Stimulated activated CD4-positive, alpha-beta T cell treated with anti-CD3 and anti-CD28 coated beads, Interleukin-15, amount 100 ng/mL, for 1 hour (primary cell): ENCODE data around the gene RNPEPL1.

ENCODE experiments used
- DNase-seq, 2 donors: peaks; one replicate each; pipeline ENCODE4 v3.0.0-alpha.2; 2020; ENCODE audit warnings: low read depth in 1 of 2, low spot score in 1 of 2

The RNPEPL1 gene

DNA sequence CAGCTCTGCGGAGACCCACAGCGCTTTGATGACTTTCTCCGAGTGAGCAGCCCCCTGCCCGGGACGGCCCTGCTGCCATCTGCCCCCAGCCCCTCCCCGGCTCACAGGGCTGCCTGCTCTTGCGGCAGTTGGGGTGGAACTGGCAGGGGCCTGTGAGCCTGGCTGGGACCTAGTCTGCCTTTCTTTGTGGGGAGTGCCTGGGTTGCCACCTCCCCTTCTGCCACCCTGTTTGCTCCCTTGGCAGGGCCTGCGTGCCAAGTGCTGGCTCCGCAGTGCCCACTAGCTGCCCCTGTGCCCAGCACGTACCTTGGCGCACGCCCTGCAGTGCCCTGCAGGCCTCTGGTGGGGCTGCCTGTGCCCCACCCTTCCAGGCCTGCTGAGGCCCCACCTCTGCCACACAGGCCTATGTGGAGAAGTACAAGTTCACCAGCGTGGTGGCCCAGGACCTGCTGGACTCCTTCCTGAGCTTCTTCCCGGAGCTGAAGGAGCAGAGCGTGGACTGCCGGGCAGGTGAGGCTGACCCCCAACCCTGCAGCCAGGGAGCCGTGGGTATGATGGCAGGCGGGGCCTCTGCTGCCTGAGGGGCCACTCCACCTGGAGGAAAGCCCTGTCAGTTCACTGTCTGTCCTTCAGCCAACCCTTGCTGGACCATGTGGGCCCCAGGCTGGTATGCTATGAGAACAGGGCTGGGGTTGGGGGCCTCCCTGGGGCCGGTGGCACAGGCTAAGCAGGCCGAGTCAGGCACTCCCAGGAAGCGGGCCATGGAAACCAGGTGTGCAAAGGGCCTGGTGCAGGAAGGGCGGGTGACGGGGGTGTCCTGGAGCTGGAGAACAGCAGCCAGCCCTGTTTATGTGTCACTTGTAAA is 7.0 kb downstream of the RNPEPL1 start:
- DNase-seq: no peak

GRCh38 chr2:240576036-240576435 is 7.8 kb downstream of the RNPEPL1 start:
- DNase-seq: no peak

DNA sequence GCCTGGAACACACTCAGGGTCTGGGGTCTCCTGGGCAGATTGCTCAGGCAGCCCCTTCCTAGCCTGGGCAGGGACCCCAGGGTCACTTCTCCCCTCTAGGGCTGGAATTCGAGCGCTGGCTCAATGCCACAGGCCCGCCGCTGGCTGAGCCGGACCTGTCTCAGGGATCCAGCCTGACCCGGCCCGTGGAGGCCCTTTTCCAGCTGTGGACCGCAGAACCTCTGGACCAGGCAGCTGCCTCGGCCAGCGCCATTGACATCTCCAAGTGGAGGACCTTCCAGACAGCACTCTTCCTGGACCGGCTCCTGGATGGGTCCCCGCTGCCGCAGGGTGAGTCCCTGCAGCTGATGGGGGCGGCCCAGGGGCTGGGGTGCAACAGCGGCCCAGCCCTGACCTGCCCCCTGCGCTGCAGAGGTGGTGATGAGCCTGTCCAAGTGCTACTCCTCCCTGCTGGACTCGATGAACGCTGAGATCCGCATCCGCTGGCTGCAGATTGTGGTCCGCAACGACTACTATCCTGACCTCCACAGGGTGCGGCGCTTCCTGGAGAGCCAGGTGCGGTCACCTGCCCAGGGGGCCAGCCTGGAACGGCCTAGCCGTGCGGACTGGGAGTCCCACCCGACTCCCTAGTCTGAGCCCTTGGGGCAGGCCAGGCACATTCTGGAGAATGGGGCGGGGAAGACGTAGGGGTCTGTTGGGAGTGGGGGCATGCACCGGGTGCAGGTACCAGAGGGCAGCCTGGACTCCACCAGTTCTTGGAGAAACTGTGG is 8.3 kb downstream of the RNPEPL1 start:
- no peak for DNase-seq

- DNase-seq: no peak
Observed at GRCh38 chr2:240577281-240578109, 9.2 kb downstream of the RNPEPL1 start.

- DNase-seq: no peak
Observed at GRCh38 chr2:240578110-240578450, 9.8 kb downstream of the RNPEPL1 start.

DNA sequence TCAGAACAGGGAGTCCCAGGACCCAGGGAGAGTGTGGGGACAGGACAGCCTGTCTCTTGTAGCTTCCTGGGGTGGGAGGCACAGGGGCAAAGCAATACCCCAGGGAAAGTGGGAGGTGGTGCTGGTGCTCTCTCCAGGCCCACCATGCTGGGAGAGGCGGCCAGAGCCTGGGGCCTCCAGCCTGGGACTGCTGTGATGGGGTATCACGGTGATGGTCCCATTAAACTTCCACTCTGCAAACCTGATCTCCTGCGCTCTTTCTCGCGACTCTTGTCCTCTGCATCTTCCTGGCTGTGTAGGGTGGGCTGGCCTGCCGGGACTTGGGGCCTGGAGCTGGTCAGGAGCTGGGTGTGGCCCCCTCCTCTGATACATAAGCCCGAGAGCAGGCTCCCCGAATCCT is 10.2 kb downstream of the RNPEPL1 start:
- no peak for DNase-seq

DNA sequence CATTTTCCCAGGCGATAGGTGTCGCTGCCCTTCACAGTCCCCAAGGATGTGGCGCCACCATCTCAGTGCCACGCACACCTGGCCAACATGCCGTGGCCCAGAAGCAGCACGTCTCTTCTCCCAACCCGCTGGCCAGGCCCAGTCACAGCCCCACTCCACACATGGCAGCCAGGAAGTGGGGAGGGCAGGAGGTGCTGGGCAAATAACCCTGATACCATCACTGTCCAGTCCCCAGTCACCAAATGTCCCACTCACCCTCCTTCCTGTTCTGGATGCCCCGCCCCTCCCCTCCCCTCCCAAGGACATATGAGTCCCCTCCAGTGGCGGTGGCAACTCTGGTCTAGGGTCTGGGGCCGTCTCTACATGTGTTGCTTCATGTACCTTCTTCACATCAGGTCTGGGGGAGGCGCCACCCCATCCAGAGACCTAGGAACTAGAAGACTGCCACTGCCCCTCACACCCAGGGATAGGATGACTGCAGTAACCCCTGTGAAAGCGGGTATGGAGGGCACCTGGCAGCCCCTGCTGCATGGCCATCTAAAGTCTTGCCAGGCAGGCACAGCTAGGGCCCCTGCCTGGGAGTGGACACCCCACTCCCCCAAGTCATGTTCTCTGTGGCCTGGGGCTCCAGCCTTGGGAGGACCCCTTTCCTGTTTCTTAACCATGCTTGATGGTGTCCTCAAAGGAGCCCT is 10.9 kb downstream of the RNPEPL1 start:
- DNase-seq: no peak

DNA sequence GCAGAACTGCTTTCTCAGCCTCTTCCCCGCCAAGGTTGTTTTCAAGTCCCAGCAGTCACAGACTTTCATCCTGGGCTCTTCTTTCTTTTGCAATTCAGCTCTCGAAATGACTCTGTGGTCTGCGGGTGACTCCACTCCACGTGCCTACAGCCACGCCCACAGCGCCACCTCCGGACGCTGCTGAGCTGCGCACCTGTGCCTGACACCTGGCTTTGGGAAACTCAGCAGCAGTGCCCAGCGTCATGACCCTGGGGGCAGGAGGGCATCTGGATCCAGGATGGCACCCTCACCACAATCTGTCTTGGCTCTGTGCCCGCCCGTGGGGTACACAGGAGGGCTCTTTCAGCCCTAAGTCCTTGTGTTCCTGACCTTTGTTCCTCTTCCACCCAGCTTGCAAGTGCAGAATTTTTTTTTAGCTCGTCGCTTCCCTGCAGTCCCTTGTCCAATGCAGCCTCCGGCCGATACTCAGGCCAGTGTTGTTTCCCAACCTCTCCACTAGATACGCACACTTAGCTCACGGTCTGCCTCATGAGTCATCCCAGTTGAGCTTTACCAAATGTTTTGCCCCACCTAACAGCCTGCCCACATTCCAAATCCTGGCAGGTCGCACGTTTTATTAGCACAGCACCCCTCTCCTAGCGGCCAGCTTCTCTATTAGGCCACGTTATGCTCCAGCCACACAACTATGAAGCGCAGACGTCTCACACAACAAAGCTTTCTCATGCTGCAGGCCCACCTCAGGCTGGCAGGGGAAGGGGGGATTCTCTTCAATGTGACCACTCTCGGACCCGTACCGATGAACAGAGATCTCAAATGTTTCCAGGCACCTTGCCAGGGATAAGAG is 11.7 kb downstream of the RNPEPL1 start:
- DNase-seq: peak; percentile 64

DNA sequence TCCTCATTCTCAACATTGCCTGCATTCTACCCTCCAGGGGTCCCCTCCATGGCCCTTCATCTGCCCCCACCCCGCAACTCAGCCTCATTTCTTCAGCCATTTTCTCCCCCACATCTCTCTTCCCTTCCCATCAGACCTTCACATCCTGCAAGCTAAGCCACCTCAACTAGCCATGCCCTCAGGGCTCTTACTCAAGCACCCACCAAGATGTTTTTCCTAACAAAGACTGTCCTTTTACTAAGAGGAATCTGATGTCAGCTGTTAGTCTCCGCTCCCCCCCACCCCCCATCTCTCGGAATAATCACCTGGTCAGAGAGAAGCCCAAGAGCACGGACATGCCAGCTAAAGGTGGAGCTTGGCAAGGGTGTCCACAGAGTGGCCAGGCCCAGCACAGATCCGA is 13.5 kb downstream of the RNPEPL1 start:
- DNase-seq: no peak

- DNase-seq: no peak
Observed at GRCh38 chr2:240582781-240583180, 14.5 kb downstream of the RNPEPL1 start.

DNA sequence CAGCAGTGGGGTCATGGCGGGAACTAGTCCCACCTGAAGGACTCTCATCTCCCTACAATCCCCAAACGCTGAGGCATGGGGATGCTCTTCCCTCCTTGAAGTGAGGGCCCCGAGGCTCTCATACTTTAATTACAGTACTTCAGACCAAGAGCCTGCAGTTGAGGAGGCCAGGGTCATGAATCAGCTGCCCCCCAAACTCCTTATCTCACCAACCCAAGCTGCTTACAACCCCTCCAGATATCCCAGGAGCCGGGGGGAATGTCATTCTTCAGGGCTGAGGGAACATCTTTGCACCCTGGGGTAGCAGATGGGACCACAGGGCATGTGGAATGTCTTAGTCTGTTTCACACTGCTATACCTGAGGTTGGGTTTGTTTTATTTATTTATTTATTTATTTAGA is 15.5 kb downstream of the RNPEPL1 start:
- no peak for DNase-seq

DNA sequence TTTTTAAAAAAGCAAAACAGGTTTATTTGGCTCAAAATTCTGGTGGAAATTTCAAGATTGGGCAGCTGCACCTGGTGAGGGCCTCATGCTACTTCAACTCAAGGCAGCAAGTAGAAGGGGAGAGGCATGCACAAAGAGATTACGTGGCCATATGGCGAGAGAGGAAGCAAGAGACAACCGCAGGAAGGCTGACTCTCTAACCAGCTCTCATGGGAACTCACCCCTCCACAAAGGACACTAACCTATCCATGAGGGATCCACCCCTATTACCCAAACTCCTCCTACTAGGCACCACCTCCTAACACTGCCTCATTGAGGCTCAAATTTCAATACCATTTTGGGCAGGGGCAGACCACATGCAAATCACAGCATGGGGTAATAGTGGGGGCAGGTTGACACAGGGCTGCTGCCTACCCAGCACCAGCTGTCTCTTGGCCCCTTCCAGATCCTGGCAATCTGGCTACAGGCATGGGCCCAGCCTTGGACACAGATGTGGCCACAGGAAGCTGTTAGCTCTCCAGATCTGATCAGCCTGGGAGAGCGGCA is 16.3 kb downstream of the RNPEPL1 start:
- no peak for DNase-seq

GRCh38 chr2:240585101-240585500 is 16.8 kb downstream of the RNPEPL1 start:
- DNase-seq: no peak

DNA sequence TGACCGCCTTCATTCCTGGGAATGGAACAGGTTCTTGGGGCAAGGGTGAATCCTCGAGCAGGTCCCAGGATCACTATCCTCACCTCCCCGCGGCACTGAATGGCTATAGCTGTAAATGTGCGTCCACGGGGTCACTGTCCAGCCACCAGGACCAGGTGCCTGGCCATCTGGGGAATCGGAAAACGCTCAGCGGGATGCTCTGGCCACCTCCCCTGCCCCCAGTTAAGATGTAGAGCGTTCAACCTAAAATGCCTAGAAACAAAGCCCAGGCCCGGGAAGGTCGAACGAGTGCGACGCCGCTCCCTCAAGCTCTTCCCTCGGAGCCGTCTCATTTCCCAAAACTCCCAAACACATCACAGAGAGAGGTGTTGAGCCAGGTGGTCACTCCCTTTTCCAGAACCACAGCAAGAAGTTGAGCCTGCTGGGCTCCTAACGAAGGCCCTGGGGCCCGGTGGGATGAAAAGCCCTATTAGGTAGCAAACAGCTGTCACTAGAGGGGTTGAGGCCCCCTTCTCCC is 17.5 kb downstream of the RNPEPL1 start:
- no peak for DNase-seq

GRCh38 chr2:240586198-240586918 is 18.1 kb downstream of the RNPEPL1 start, which contains the start of gene CAPN10:
Gene CAPN10 (plus strand): TSS chr2:240586734. CDS start chr2:240586912, 178 bp downstream.
- peak; percentile 89 to 93 for DNase-seq

DNA sequence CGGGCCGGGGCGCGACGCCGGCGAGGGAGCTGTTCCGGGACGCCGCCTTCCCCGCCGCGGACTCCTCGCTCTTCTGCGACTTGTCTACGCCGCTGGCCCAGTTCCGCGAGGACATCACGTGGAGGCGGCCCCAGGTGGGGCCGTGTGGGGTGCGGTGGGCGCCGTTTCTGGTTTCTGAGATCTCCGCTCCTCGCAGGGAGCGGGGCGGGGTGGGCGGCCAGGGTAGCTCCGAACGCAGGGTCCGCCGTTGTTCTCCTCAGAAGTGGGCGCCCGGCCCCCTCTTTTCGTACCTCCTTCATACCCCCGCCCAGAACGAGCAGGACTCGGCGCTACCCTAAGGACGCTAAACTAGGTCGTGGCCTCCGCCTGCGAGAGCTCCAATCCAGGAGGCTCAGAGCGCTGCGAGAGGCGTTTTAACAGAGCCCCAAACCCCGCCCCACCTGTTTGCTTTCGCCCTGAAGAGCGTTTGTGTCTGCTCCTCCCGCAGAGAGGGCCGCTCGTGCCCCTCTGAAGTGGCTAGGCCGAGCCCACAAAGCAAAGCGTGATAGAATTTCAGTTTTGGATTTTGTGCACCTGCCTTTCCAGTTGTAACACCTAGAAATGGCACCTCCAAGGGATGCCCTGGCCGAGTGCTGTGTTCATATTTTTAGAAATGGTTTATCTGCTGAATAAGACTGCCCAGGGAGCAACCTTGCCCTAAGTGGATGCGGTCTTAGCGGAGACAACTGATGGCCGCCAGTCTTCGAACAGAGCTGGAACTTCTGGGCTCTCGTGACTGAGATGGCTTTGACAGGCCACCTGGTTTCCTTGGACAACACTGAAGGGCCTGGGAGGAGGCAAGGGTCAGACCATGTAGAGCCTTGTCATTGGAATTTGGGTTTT is 18.9 kb downstream of the RNPEPL1 start:
- peak in 1 of 2 donors; percentile 31 for DNase-seq

GRCh38 chr2:240588006-240588655 is 19.8 kb downstream of the RNPEPL1 start:
- no peak for DNase-seq
